Activated naive CD8-positive, alpha-beta T cell treated with anti-CD3 and anti-CD28 coated beads for 36 hours (primary cell): ENCODE results near the gene ACTN2. TPM values are rescaled to one million over a fixed set of nuclear protein-coding genes. Genes with fewer than 3 reads are reported as not detected.

Experiments
- DNase-seq: peaks from one replicate; pipeline ENCODE4 v3.0.0; 2021
- H3K27ac Mint-ChIP-seq: one replicate; pipeline ENCODE4 v1.8.0; 2022; ENCODE audit warnings: mild to moderate bottlenecking, moderate library complexity, mixed read lengths
- H3K27me3 Mint-ChIP-seq: one replicate; pipeline ENCODE4 v1.8.0; 2022; ENCODE audit warnings: mild to moderate bottlenecking, mixed read lengths
- H3K36me3 Mint-ChIP-seq: one replicate; pipeline ENCODE4 v1.8.0; 2021; ENCODE audit warnings: mild to moderate bottlenecking, mixed read lengths
- H3K4me1 Mint-ChIP-seq: one replicate; pipeline ENCODE4 v1.8.0; 2021; ENCODE audit warnings: mixed read lengths
- H3K4me3 Mint-ChIP-seq: one replicate; pipeline ENCODE4 v1.8.0; 2022; ENCODE audit warnings: mild to moderate bottlenecking, moderate library complexity, mixed read lengths
- H3K9me3 Mint-ChIP-seq: one replicate; pipeline ENCODE4 v1.8.0; 2022; ENCODE audit warnings: mixed read lengths
- total RNA-seq, 2 experiments: library from RNA; stranded (reverse); gene quantifications; one replicate each; pipeline ENCODE4 v1.2.3, GENCODE V29; 2021

ACTN2 gene
- total RNA-seq, 2 experiments from 2014 or later: 0.37 to 0.38 TPM

GRCh38 chr1:236762410-236762809 lies 76.1 kb downstream of the ACTN2 start:
- Mint-ChIP-seq H3K27me3 (peaks cover 8% of the 10 kb centered on the region), H3K9me3 (no peaks in the 10 kb centered on the region), H3K36me3 (no peaks in the 10 kb centered on the region), H3K4me3 (no peak overlapping the region), H3K4me1 (peaks cover 4% of the 10 kb centered on the region), H3K27ac (no peak overlapping the region)
- DNase-seq: peak; percentile 10

GRCh38 chr1:236765831-236766230 lies 79.5 kb downstream of the ACTN2 start:
- peaks cover 27% of the 10 kb centered on the region for H3K27me3 Mint-ChIP-seq
- H3K4me3 Mint-ChIP-seq: no peak overlapping the region
- H3K4me1 Mint-ChIP-seq: no peaks in the 10 kb centered on the region
- no peaks in the 10 kb centered on the region for H3K9me3 Mint-ChIP-seq
- no peak overlapping the region for H3K27ac Mint-ChIP-seq
- no peak for DNase-seq
- H3K36me3 Mint-ChIP-seq: no peaks in the 10 kb centered on the region

- H3K36me3 Mint-ChIP-seq: no peaks in the 10 kb centered on the region
- H3K27ac Mint-ChIP-seq: no peak overlapping the region
- H3K27me3 Mint-ChIP-seq: peaks cover 27% of the 10 kb centered on the region
- no peaks in the 10 kb centered on the region for H3K9me3 Mint-ChIP-seq
- no peak for DNase-seq
- no peaks in the 10 kb centered on the region for H3K4me1 Mint-ChIP-seq
- H3K4me3 Mint-ChIP-seq: no peak overlapping the region
These were observed 80.2 kb downstream of the ACTN2 start for GRCh38 chr1:236766506-236766905.

- no peak for DNase-seq
- H3K9me3 Mint-ChIP-seq: no peaks in the 10 kb centered on the region
- no peak overlapping the region for H3K27ac Mint-ChIP-seq
- no peak overlapping the region for H3K4me3 Mint-ChIP-seq
- H3K36me3 Mint-ChIP-seq: no peaks in the 10 kb centered on the region
- peaks cover 27% of the 10 kb centered on the region for H3K27me3 Mint-ChIP-seq
- H3K4me1 Mint-ChIP-seq: no peaks in the 10 kb centered on the region
These were observed 81.0 kb downstream of the ACTN2 start for GRCh38 chr1:236767276-236767675.

- H3K4me1 Mint-ChIP-seq: no peaks in the 10 kb centered on the region
- DNase-seq: no peak
- H3K27ac Mint-ChIP-seq: no peak overlapping the region
- no peak overlapping the region for H3K4me3 Mint-ChIP-seq
- peaks cover 27% of the 10 kb centered on the region for H3K27me3 Mint-ChIP-seq
- no peaks in the 10 kb centered on the region for H3K9me3 Mint-ChIP-seq
- no peaks in the 10 kb centered on the region for H3K36me3 Mint-ChIP-seq
These were observed 82.3 kb downstream of the ACTN2 start for GRCh38 chr1:236768601-236769000.

GRCh38 chr1:236773919-236774318 lies 87.6 kb downstream of the ACTN2 start:
- peaks cover 5% of the 10 kb centered on the region for H3K9me3 Mint-ChIP-seq
- H3K36me3 Mint-ChIP-seq: peaks cover 6% of the 10 kb centered on the region
- no peak overlapping the region for H3K27ac Mint-ChIP-seq
- no peak overlapping the region for H3K4me3 Mint-ChIP-seq
- peaks cover 30% of the 10 kb centered on the region for H3K27me3 Mint-ChIP-seq
- DNase-seq: no peak
- H3K4me1 Mint-ChIP-seq: no peaks in the 10 kb centered on the region

GRCh38 chr1:236774926-236775325 lies 88.6 kb downstream of the ACTN2 start:
- Mint-ChIP-seq H3K27me3 (peaks cover 20% of the 10 kb centered on the region), H3K36me3 (peaks cover 11% of the 10 kb centered on the region)
- DNase-seq: no peak

GRCh38 chr1:236779312-236779711 lies 93.0 kb downstream of the ACTN2 start:
- H3K27ac Mint-ChIP-seq: no peak overlapping the region
- H3K36me3 Mint-ChIP-seq: peaks cover 11% of the 10 kb centered on the region
- no peak overlapping the region for H3K4me3 Mint-ChIP-seq
- H3K9me3 Mint-ChIP-seq: peaks cover 11% of the 10 kb centered on the region
- no peak for DNase-seq
- H3K4me1 Mint-ChIP-seq: no peaks in the 10 kb centered on the region
- peaks cover 17% of the 10 kb centered on the region for H3K27me3 Mint-ChIP-seq

More at GRCh38 chr1:236774926-236775325, 88.6 kb downstream of the ACTN2 start:
- Mint-ChIP-seq H3K4me3 (no peak overlapping the region), H3K9me3 (peaks cover 11% of the 10 kb centered on the region), H3K4me1 (no peaks in the 10 kb centered on the region), H3K27ac (no peak overlapping the region)

GRCh38 chr1:236785477-236785876 lies 99.2 kb downstream of the ACTN2 start:
- H3K9me3 Mint-ChIP-seq: no peaks in the 10 kb centered on the region
- no peak overlapping the region for H3K27ac Mint-ChIP-seq
- no peaks in the 10 kb centered on the region for H3K4me1 Mint-ChIP-seq
- no peak for DNase-seq
- H3K36me3 Mint-ChIP-seq: no peaks in the 10 kb centered on the region
- peaks cover 3% of the 10 kb centered on the region for H3K27me3 Mint-ChIP-seq
- H3K4me3 Mint-ChIP-seq: no peak overlapping the region

- H3K27ac Mint-ChIP-seq: no peak overlapping the region
- no peak for DNase-seq
- H3K4me3 Mint-ChIP-seq: no peak overlapping the region
- H3K9me3 Mint-ChIP-seq: no peaks in the 10 kb centered on the region
- peaks cover 3% of the 10 kb centered on the region for H3K27me3 Mint-ChIP-seq
- no peaks in the 10 kb centered on the region for H3K36me3 Mint-ChIP-seq
- no peaks in the 10 kb centered on the region for H3K4me1 Mint-ChIP-seq
These were observed 100.2 kb downstream of the ACTN2 start for GRCh38 chr1:236786453-236786852.

GRCh38 chr1:236794585-236795034 lies 108.3 kb downstream of the ACTN2 start:
- H3K4me3 Mint-ChIP-seq: peak overlapping the region; percentile 85
- H3K36me3 Mint-ChIP-seq: peaks cover 12% of the 10 kb centered on the region
- H3K4me1 Mint-ChIP-seq: peaks cover 32% of the 10 kb centered on the region
- no peak for DNase-seq
- H3K27ac Mint-ChIP-seq: peak overlapping the region; percentile 93
- no peaks in the 10 kb centered on the region for H3K9me3 Mint-ChIP-seq
- no peaks in the 10 kb centered on the region for H3K27me3 Mint-ChIP-seq

- H3K9me3 Mint-ChIP-seq: no peaks in the 10 kb centered on the region
- H3K36me3 Mint-ChIP-seq: peaks cover 16% of the 10 kb centered on the region
- H3K4me1 Mint-ChIP-seq: peaks cover 38% of the 10 kb centered on the region
- peak within 1 kb of the TSS; percentile 93 for H3K27ac Mint-ChIP-seq
- no peaks in the 10 kb centered on the region for H3K27me3 Mint-ChIP-seq
- DNase-seq: peak; percentile 95
- H3K4me3 Mint-ChIP-seq: peak within 1 kb of the TSS; percentile 85
These were observed 108.9 kb downstream of the ACTN2 start, which contains the start of gene MTR for GRCh38 chr1:236795035-236795756. MTR (plus strand) TSS chr1:236795292; CDS start chr1:236795704, 412 bp downstream.

GRCh38 chr1:236795757-236796667 lies 109.7 kb downstream of the ACTN2 start:
- Mint-ChIP-seq H3K36me3 (peaks cover 20% of the 10 kb centered on the region), H3K27ac (peak overlapping the region; percentile 93), H3K27me3 (no peaks in the 10 kb centered on the region), H3K4me3 (peak overlapping the region; percentile 85), H3K9me3 (no peaks in the 10 kb centered on the region), H3K4me1 (peaks cover 44% of the 10 kb centered on the region)
- no peak for DNase-seq

- Mint-ChIP-seq H3K9me3 (no peaks in the 10 kb centered on the region), H3K4me3 (no peak overlapping the region), H3K4me1 (peaks cover 67% of the 10 kb centered on the region), H3K27ac (no peak overlapping the region), H3K36me3 (peaks cover 34% of the 10 kb centered on the region), H3K27me3 (no peaks in the 10 kb centered on the region)
- DNase-seq: no peak
These were observed 112.7 kb downstream of the ACTN2 start for GRCh38 chr1:236799001-236799400.

GRCh38 chr1:236800002-236800620 lies 113.8 kb downstream of the ACTN2 start:
- DNase-seq: no peak
- peaks cover 62% of the 10 kb centered on the region for H3K4me1 Mint-ChIP-seq
- H3K27me3 Mint-ChIP-seq: no peaks in the 10 kb centered on the region

More at GRCh38 chr1:236800002-236800620, 113.8 kb downstream of the ACTN2 start:
- no peaks in the 10 kb centered on the region for H3K9me3 Mint-ChIP-seq
- peak overlapping the region; percentile 5 for H3K4me3 Mint-ChIP-seq
- peaks cover 37% of the 10 kb centered on the region for H3K36me3 Mint-ChIP-seq
- H3K27ac Mint-ChIP-seq: peak overlapping the region; percentile 83
